HL-60 (cell line): Measurements from ENCODE around the gene SLC12A7.

Experiments
- DNase-seq, 2 experiments: peaks; one replicate each; pipeline ENCODE4 v3.0.0-alpha.2; 2010 to 2020; ENCODE audit warnings: low read depth in 1 of 2, low spot score in 1 of 2
- H3K27ac ChIP-seq: fragments of 250-450 bp; sonication (Bioruptor Pico); replicated peaks from 2 replicates; pipeline ENCODE4 v1.5.1; 2020; ENCODE audit warnings: mild to moderate bottlenecking, moderate library complexity
- H3K27me3 ChIP-seq: fragments of 250-450 bp; sonication (Bioruptor Pico); 2 replicates; pipeline ENCODE4 v1.5.1; 2021; ENCODE audit warnings: mild to moderate bottlenecking, moderate library complexity; ENCODE audit not compliant: insufficient read depth, poor library complexity, severe bottlenecking
- H3K4me3 ChIP-seq: replicated peaks from 2 replicates; pipeline ENCODE4 v1.5.1; 2011; ENCODE audit warnings: mild to moderate bottlenecking, control low read depth, low read length; ENCODE audit not compliant: insufficient read depth
- GABPA ChIP-seq: IDR thresholded peaks from 2 replicates; pipeline ENCODE4 v1.6.1; 2012; ENCODE audit warnings: low read depth
- POLR2AphosphoS5 ChIP-seq: IDR thresholded peaks from 2 replicates; pipeline ENCODE4 v1.6.1; 2012; ENCODE audit warnings: low read depth
- SPI1 ChIP-seq: IDR thresholded peaks from 2 replicates; pipeline ENCODE4 v1.6.1; 2012; ENCODE audit warnings: low read depth, mild to moderate bottlenecking, borderline replicate concordance
- TF ChIP-seq, protein P1 (sequence below): IDR thresholded peaks from one replicate; pipeline ENCODE4 v1.5.1; 2011; ENCODE audit warnings: low read length, control low read depth, inconsistent platforms; ENCODE audit not compliant: insufficient read depth
- TF ChIP-seq, protein P2 (sequence below): IDR thresholded peaks from 2 replicates; pipeline ENCODE4 v1.6.1; 2012; ENCODE audit warnings: low read depth; ENCODE audit not compliant: insufficient replicate concordance

Gene SLC12A7

DNA sequence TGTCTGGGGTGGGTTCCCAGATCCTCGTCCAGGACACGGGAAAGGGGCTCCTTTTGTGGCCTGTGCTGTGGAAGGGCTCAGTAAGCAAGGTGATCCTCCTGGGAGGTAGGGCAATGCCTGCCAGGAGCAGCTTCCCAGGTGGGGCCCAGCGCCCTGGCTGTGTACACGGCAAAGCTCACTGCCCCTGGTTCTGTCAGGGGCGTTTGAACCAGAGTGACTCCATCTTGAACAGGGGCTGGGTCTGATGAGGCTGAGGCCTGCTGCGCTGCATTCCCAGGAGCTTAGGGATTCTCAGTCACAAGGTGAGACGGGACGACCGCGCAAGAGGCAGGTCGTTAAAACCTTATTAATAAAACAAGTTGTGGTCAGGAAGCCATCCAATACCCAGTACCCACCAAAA, 19.9 kb upstream of the SLC12A7 start:
- Histone ChIP-seq H3K27ac (no peak overlapping the region), H3K4me3 (no peak overlapping the region), H3K27me3 (no peaks in the 10 kb centered on the region)
- DNase-seq, result no peak
- TF ChIP-seq POLR2AphosphoS5, result no peak
- TF ChIP-seq, protein P1, sequence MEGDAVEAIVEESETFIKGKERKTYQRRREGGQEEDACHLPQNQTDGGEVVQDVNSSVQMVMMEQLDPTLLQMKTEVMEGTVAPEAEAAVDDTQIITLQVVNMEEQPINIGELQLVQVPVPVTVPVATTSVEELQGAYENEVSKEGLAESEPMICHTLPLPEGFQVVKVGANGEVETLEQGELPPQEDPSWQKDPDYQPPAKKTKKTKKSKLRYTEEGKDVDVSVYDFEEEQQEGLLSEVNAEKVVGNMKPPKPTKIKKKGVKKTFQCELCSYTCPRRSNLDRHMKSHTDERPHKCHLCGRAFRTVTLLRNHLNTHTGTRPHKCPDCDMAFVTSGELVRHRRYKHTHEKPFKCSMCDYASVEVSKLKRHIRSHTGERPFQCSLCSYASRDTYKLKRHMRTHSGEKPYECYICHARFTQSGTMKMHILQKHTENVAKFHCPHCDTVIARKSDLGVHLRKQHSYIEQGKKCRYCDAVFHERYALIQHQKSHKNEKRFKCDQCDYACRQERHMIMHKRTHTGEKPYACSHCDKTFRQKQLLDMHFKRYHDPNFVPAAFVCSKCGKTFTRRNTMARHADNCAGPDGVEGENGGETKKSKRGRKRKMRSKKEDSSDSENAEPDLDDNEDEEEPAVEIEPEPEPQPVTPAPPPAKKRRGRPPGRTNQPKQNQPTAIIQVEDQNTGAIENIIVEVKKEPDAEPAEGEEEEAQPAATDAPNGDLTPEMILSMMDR, result no peak
- no peak for TF ChIP-seq GABPA
- TF ChIP-seq, protein P2, sequence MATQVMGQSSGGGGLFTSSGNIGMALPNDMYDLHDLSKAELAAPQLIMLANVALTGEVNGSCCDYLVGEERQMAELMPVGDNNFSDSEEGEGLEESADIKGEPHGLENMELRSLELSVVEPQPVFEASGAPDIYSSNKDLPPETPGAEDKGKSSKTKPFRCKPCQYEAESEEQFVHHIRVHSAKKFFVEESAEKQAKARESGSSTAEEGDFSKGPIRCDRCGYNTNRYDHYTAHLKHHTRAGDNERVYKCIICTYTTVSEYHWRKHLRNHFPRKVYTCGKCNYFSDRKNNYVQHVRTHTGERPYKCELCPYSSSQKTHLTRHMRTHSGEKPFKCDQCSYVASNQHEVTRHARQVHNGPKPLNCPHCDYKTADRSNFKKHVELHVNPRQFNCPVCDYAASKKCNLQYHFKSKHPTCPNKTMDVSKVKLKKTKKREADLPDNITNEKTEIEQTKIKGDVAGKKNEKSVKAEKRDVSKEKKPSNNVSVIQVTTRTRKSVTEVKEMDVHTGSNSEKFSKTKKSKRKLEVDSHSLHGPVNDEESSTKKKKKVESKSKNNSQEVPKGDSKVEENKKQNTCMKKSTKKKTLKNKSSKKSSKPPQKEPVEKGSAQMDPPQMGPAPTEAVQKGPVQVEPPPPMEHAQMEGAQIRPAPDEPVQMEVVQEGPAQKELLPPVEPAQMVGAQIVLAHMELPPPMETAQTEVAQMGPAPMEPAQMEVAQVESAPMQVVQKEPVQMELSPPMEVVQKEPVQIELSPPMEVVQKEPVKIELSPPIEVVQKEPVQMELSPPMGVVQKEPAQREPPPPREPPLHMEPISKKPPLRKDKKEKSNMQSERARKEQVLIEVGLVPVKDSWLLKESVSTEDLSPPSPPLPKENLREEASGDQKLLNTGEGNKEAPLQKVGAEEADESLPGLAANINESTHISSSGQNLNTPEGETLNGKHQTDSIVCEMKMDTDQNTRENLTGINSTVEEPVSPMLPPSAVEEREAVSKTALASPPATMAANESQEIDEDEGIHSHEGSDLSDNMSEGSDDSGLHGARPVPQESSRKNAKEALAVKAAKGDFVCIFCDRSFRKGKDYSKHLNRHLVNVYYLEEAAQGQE, result no peak
- no peak for TF ChIP-seq SPI1

DNA sequence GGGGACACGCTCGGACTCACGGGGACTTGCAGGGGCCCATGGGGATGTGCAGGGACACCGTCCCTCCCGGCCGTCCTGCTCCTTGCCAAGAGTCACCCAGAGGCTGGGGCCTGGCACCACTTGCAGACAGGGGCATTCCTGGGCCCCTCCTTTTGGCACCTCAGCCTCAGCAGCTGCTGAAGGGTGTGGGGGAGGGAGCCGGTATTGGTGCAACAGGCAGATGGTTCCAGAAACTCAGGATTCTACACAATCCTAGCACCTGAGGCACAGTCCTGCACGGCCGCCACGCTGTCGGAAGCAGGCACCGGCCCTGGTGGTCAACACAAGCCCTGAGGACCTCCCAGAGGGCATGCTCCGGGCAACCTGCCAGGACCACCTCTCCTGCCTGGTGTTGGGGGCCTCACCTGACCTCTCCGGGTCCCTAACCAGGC, 19.3 kb upstream of the SLC12A7 start:
- H3K27ac ChIP-seq, result no peak overlapping the region
- no peak overlapping the region for H3K4me3 ChIP-seq
- no peaks in the 10 kb centered on the region for H3K27me3 ChIP-seq
- DNase-seq, result no peak
- TF ChIP-seq SPI1 (no peak), POLR2AphosphoS5 (no peak), GABPA (no peak)
- TF ChIP-seq, protein P1, result no peak
- TF ChIP-seq, protein P2, result no peak

DNA sequence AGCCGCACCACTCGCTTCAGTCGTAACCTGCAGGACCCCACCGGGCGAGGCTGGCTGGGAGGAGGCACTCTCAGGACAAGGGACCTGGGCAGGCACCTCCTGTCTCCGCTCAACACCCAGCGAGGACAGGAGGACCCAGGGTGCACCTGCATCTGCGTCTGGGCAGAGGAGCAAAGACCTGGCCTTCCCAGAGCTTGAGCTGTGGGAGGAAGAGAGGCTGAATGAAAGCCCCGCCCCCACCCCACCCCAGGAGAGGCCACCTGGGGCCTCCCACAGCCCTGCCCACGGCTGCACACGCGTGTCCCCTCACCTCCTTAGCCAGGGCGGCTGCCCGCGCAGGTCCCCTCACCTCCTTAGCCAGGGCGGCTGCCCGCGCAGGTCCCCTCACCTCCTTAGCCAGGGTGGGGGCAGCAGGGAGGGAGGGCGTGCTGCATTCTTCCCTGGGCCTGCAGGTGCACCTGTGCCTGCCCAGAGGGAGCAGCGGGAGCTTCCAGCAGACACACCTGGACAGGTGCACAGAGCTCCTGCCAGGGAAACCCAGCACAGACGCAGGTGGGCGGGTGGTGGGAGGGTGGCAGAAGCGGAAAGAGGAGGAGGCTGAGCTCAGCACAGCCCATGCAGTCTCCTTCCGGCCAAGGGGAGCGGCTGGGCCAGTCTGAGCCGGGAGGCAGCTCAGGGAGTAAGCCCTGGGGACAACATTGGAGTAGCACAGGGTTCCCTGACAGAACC, 18.5 kb upstream of the SLC12A7 start:
- TF ChIP-seq, protein P1, result no peak
- TF ChIP-seq, protein P2, result no peak
- no peak for TF ChIP-seq SPI1
- Histone ChIP-seq H3K27ac (no peak overlapping the region), H3K27me3 (no peaks in the 10 kb centered on the region), H3K4me3 (no peak overlapping the region)
- no peak for DNase-seq
